IMR-90 (cell line): ENCODE results near the gene MEIKIN. TPM values are rescaled to one million over a fixed set of nuclear protein-coding genes. Genes with fewer than 3 reads are reported as not detected.

Experiments
- ATAC-seq: fragments of 200-7000 bp; cut with Tn5 transposase; 2 replicates; pipeline ENCODE4 v1.9.1; 2020; ENCODE audit warnings: low read depth, mild to moderate bottlenecking, moderate library complexity
- BruUV-seq: library from RNA; stranded (reverse); fragments of 400-500 nt; replicated peaks from 2 replicates; lab custom pipeline; 2021; lab: Mats Ljungman, UMichigan
- CTCF ChIA-PET: fragments of 300-600 bp; formaldehyde crosslinking; extraction: SDS; loops from one replicate; lab custom pipeline; 2021; ENCODE audit warnings: antibody characterized with exemption; lab: Yijun Ruan, JAX
- POLR2A ChIA-PET: fragments of 300-600 bp; sonication (Branson Sonifier 250); formaldehyde crosslinking; loops from one replicate; lab custom pipeline; 2022; ENCODE audit warnings: antibody characterized with exemption; ENCODE audit not compliant: unreplicated experiment; lab: Charles Lee
- DNase-seq: peaks from one replicate; pipeline ENCODE4 v3.0.0; 2013
- H2AFZ ChIP-seq: replicated peaks from 2 replicates; pipeline ENCODE3; 2013; ENCODE audit warnings: low read length, mild to moderate bottlenecking; ENCODE audit not compliant: poor library complexity
- H2AK5ac ChIP-seq: 2 replicates; pipeline ENCODE4 v1.6.1; 2013; ENCODE audit warnings: low read depth, low read length, inconsistent platforms
- H2AK9ac ChIP-seq: replicated peaks from 2 replicates; pipeline ENCODE3; 2013; ENCODE audit warnings: mild to moderate bottlenecking, low read depth, low read length, moderate library complexity; ENCODE audit not compliant: poor library complexity
- H2BK120ac ChIP-seq: 2 replicates; pipeline ENCODE4 v1.6.1; 2013; ENCODE audit warnings: low read depth, low read length, inconsistent platforms
- H2BK15ac ChIP-seq: 3 replicates; pipeline ENCODE4 v1.6.1; 2013; ENCODE audit warnings: low read depth, low read length, inconsistent platforms
- H2BK20ac ChIP-seq: 2 replicates; pipeline ENCODE4 v1.6.1; 2013; ENCODE audit warnings: low read depth, mild to moderate bottlenecking, inconsistent platforms, low read length, moderate library complexity
- H2BK5ac ChIP-seq: 2 replicates; pipeline ENCODE4 v1.6.1; 2013; ENCODE audit warnings: mild to moderate bottlenecking, low read depth, low read length, inconsistent platforms; ENCODE audit not compliant: poor library complexity, severe bottlenecking
- H3K14ac ChIP-seq: replicated peaks from 2 replicates; pipeline ENCODE4 v1.6.1; 2013; ENCODE audit warnings: low read depth, low read length, inconsistent platforms
- H3K18ac ChIP-seq: 2 replicates; pipeline ENCODE4 v1.6.1; 2013; ENCODE audit warnings: low read depth, low read length, control low read depth
- H3K23ac ChIP-seq: 2 replicates; pipeline ENCODE4 v1.6.1; 2013; ENCODE audit warnings: low read depth, low read length, inconsistent platforms
- H3K27ac ChIP-seq: 2 replicates; pipeline ENCODE4 v1.5.1; 2013; ENCODE audit warnings: mild to moderate bottlenecking, control low read depth, low read length; ENCODE audit not compliant: insufficient read depth
- H3K27me3 ChIP-seq: 2 replicates; pipeline ENCODE4 v1.6.1; 2013; ENCODE audit warnings: low read length; ENCODE audit not compliant: control insufficient read depth, insufficient read depth
- H3K36me3 ChIP-seq: 2 replicates; pipeline ENCODE4 v1.6.1; 2013; ENCODE audit warnings: low read length, mixed read lengths; ENCODE audit not compliant: control insufficient read depth, insufficient read depth
- H3K4ac ChIP-seq: 2 replicates; pipeline ENCODE4 v1.6.1; 2013; ENCODE audit warnings: low read depth, low read length, inconsistent platforms
- H3K4me1 ChIP-seq: 2 replicates; pipeline ENCODE4 v1.6.1; 2013; ENCODE audit warnings: low read length, mixed read lengths; ENCODE audit not compliant: control insufficient read depth, insufficient read depth
- H3K4me2 ChIP-seq: 2 replicates; pipeline ENCODE4 v1.6.1; 2013; ENCODE audit warnings: low read depth, mild to moderate bottlenecking, control low read depth, low read length, moderate library complexity
- H3K4me3 ChIP-seq: 2 replicates; pipeline ENCODE4 v1.5.1; 2013; ENCODE audit warnings: low read depth, mild to moderate bottlenecking, control low read depth, low read length, moderate library complexity; ENCODE audit not compliant: insufficient read depth
- H3K56ac ChIP-seq: 2 replicates; pipeline ENCODE4 v1.6.1; 2013; ENCODE audit warnings: low read length, inconsistent platforms; ENCODE audit not compliant: insufficient read depth; ENCODE audit errors: extremely low read depth
- H3K79me1 ChIP-seq, 2 experiments: 2 replicates each; pipeline ENCODE4 v1.6.1; 2013; ENCODE audit warnings: low read length in 2 of 2, inconsistent platforms in 1 of 2, low read depth in 1 of 2
- H3K9ac ChIP-seq: 2 replicates; pipeline ENCODE4 v1.6.1; 2013; ENCODE audit warnings: low read depth, low read length, control low read depth
- H3K9me1 ChIP-seq: 2 replicates; pipeline ENCODE4 v1.6.1; 2013; ENCODE audit warnings: low read length, inconsistent platforms; ENCODE audit not compliant: insufficient read depth
- H3K9me3 ChIP-seq: 2 replicates; pipeline ENCODE4 v1.6.1; 2013; ENCODE audit warnings: low read length; ENCODE audit not compliant: control insufficient read depth, insufficient read depth
- H4K20me1 ChIP-seq: 2 replicates; pipeline ENCODE4 v1.6.1; 2013; ENCODE audit warnings: low read length, inconsistent platforms; ENCODE audit not compliant: insufficient read depth
- H4K5ac ChIP-seq: 2 replicates; pipeline ENCODE4 v1.6.1; 2013; ENCODE audit warnings: mild to moderate bottlenecking, low read depth, low read length, control low read depth
- H4K8ac ChIP-seq, 2 experiments: 2 replicates each; pipeline ENCODE4 v1.6.1; 2013; ENCODE audit warnings: low read depth in 2 of 2, low read length in 2 of 2, control low read depth in 1 of 2, inconsistent platforms in 1 of 2
- H4K91ac ChIP-seq: 2 replicates; pipeline ENCODE4 v1.6.1; 2013; ENCODE audit warnings: low read depth, low read length, inconsistent platforms; ENCODE audit not compliant: insufficient read depth
- BHLHE40 ChIP-seq: fragments of 150-350 bp; IDR thresholded peaks from 2 replicates; pipeline ENCODE4 v1.6.1; 2016; ENCODE audit warnings: mild to moderate bottlenecking, low read depth, low read length
- CEBPB ChIP-seq: IDR thresholded peaks from 2 replicates; pipeline ENCODE4 v1.6.1; 2012; ENCODE audit warnings: low read depth, low read length, improper control_type of control experiment
- CHD1 ChIP-seq: IDR thresholded peaks from 2 replicates; pipeline ENCODE4 v1.6.1; 2012; ENCODE audit warnings: low read depth, low read length, improper control_type of control experiment
- CTCF ChIP-seq: conservative IDR thresholded peaks from 2 replicates; pipeline ENCODE4 v1.5.1; 2012; ENCODE audit warnings: mild to moderate bottlenecking, low read depth, low read length, improper control_type of control experiment
- ELK1 ChIP-seq: fragments of 150-350 bp; IDR thresholded peaks from 2 replicates; pipeline ENCODE4 v1.6.1; 2016; ENCODE audit warnings: low read depth, mild to moderate bottlenecking, low read length, moderate library complexity, borderline replicate concordance
- FOS ChIP-seq: fragments of 150-350 bp; IDR thresholded peaks from 2 replicates; pipeline ENCODE4 v1.6.1; 2016; ENCODE audit warnings: low read depth, low read length
- MAFK ChIP-seq: IDR thresholded peaks from 2 replicates; pipeline ENCODE4 v1.6.1; 2012; ENCODE audit warnings: low read depth, low read length, improper control_type of control experiment
- MAZ ChIP-seq: IDR thresholded peaks from 2 replicates; pipeline ENCODE4 v1.6.1; 2012; ENCODE audit warnings: low read depth, mild to moderate bottlenecking, low read length, improper control_type of control experiment, moderate library complexity, borderline replicate concordance
- MXI1 ChIP-seq: IDR thresholded peaks from 2 replicates; pipeline ENCODE4 v1.6.1; 2012; ENCODE audit warnings: low read depth, mild to moderate bottlenecking, low read length, moderate library complexity, borderline replicate concordance
- NFE2L2 ChIP-seq: fragments of 150-350 bp; IDR thresholded peaks from 2 replicates; pipeline ENCODE4 v1.6.1; 2016; ENCODE audit warnings: low read depth, mild to moderate bottlenecking, low read length
- POLR2A ChIP-seq: IDR thresholded peaks from 2 replicates; pipeline ENCODE4 v1.6.1; 2012; ENCODE audit warnings: mild to moderate bottlenecking, low read depth, low read length
- RAD21 ChIP-seq: IDR thresholded peaks from 2 replicates; pipeline ENCODE4 v1.6.1; 2012; ENCODE audit warnings: low read length, improper control_type of control experiment
- RCOR1 ChIP-seq: IDR thresholded peaks from 2 replicates; pipeline ENCODE4 v1.6.1; 2012; ENCODE audit warnings: mild to moderate bottlenecking, low read length, improper control_type of control experiment; ENCODE audit not compliant: insufficient replicate concordance
- RFX5 ChIP-seq: IDR thresholded peaks from 2 replicates; pipeline ENCODE4 v1.8.0; 2012; ENCODE audit warnings: low read depth, mild to moderate bottlenecking, low read length, moderate library complexity
- SMC3 ChIP-seq: fragments of 150-350 bp; IDR thresholded peaks from 2 replicates; pipeline ENCODE4 v1.6.1; 2016; ENCODE audit warnings: low read depth, mild to moderate bottlenecking, antibody characterized with exemption, low read length, moderate library complexity
- USF2 ChIP-seq: fragments of 150-350 bp; IDR thresholded peaks from 2 replicates; pipeline ENCODE4 v1.6.1; 2017; ENCODE audit warnings: mild to moderate bottlenecking, antibody characterized with exemption, low read length, low read depth
- whole genome bisulfite sequencing, 2 experiments: methylation state at CpG; one replicate each; pipeline versions ENCODE4 v1.1.5 to v1.1.7; 2013; ENCODE audit warnings: missing lambda C conversion rate in 2 of 2; ENCODE audit not compliant: insufficient read length in 1 of 2; ENCODE audit errors: extremely low coverage in 2 of 2; 5-methylcytosine and 5-hydroxymethylcytosine counted together
- dilution Hi-C: fragments of 300-500 bp; cut with HindIII; formaldehyde crosslinking; loops from one replicate; pipeline ENCODE4 v1.14.3; 2018; ENCODE audit warnings: low sequenced_read_pairs; ENCODE audit not compliant: unreplicated experiment
- in situ Hi-C: fragments of 300-500 bp; cut with MboI; formaldehyde crosslinking; loops from 3 replicates; pipeline ENCODE4 v1.14.3; 2019; ENCODE audit warnings: low sequenced_read_pairs, inconsistent platforms, mixed read lengths
- intact Hi-C: fragments of 100-400 bp; cut with micrococcal nuclease; formaldehyde crosslinking; loops from 2 replicates; pipeline ENCODE4 v1.10.0; 2022
- polyA plus RNA-seq, 3 experiments: library from polyadenylated mRNA; depleted of rRNA; stranded (reverse); fragments of >200 nt; gene quantifications; 2 replicates each; pipeline ENCODE4 v1.2.3, GENCODE V29; 2012; ENCODE audit warnings: low replicate concordance in 1 of 3
- total RNA-seq: library from RNA; depleted of rRNA; stranded (reverse); fragments of >200 nt; gene quantifications from 2 replicates; pipeline ENCODE4 v1.2.3, GENCODE V29; 2012

Gene MEIKIN
- total and polyA plus RNA-seq, 2 of the 4 experiments (the other 2 are of a cell fraction): not detected

- Histone ChIP-seq H4K5ac (no peak overlapping the region), H3K36me3 (no peaks in the 10 kb centered on the region), H3K27me3 (peaks cover 25% of the 10 kb centered on the region), H3K9me3 (no peaks in the 10 kb centered on the region), H3K4me1 (no peaks in the 10 kb centered on the region), H3K79me1 (no peaks in the 10 kb centered on the region), H2BK15ac (no peak overlapping the region), H2BK20ac (no peak overlapping the region), H3K9ac (no peak overlapping the region), H3K4me3 (no peak overlapping the region), H4K91ac (no peak overlapping the region), H2BK120ac (no peak overlapping the region), H3K4me2 (no peak overlapping the region), H4K20me1 (no peaks in the 10 kb centered on the region), H3K14ac (no peak overlapping the region), H2BK5ac (no peak overlapping the region), H2AK9ac (no peak overlapping the region), H3K56ac (no peak overlapping the region), H3K27ac (no peak overlapping the region), H3K23ac (no peak overlapping the region), H2AK5ac (no peak overlapping the region), H3K18ac (no peak overlapping the region), H3K4ac (no peak overlapping the region), H3K9me1 (no peaks in the 10 kb centered on the region), H2AFZ (no peak overlapping the region), H4K8ac (no peak overlapping the region)
- intact Hi-C loops: no loop called here
- ATAC-seq (no peak), DNase-seq (no peak)
- in situ Hi-C loops: no loop called here
- TF ChIP-seq MAZ (no peak), BHLHE40 (no peak), SMC3 (no peak), CTCF (no peak), RAD21 (no peak), USF2 (no peak), POLR2A (no peak), RCOR1 (no peak), MXI1 (no peak), ELK1 (no peak), FOS (no peak), NFE2L2 (no peak), CEBPB (no peak), RFX5 (no peak), CHD1 (no peak), MAFK (no peak)
- ChIA-PET CTCF (interaction anchor here (0.5 kb wide), 1 partner anchor 182 kb away, joined by 3 read pairs; no protein-coding TSS in a partner anchor), POLR2A (no interaction called here)
- dilution Hi-C loops: no loop called here
- BruUV-seq: no TSS peak
- no CpG with 5 or more reads among the region's 4 CpGs for WGBS, 2 experiments
Measured at GRCh38 chr5:131993676-131994075, 48.2 kb upstream of the MEIKIN start.
